Measurements from ENCODE around the gene SLAMF9. TPM values are rescaled to one million over a fixed set of nuclear protein-coding genes. Genes with fewer than 3 reads are reported as not detected.

SLAMF9 gene
- total RNA-seq, 1 experiment from 2014 or later = not detected

DNA sequence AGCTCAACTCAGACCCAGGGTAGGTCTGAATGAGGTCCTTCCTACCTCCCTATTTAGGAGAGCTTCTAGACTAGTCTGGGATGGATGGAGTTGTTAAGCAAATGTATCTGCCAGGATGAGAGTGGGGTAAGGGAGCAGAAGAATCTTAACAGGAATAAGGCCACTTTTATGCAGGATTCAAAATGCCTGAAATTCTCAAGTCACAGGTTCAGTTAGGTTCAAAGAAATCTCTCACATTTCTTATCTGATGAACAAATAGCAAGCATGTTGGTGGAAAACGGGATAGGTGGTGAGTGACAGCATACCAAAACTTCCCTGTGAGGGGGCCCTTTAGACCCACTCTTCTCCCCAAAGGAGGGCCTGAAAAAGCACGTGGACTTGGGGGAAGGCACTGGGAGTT lies 3.0 kb downstream of the SLAMF9 start (continued):
- no peak for TF ChIP-seq CBFB (CRISPR knock-in tag; IDR thresholded peaks at IDR 0.05; ENCODE audit: low read depth)
- TF ChIP-seq JAZF1 (CRISPR knock-in tag; IDR thresholded peaks at IDR 0.05) = no peak
- no peak for TF ChIP-seq FOXK1 (CRISPR knock-in tag; IDR thresholded peaks at IDR 0.05)
- TF ChIP-seq, protein P1, sequence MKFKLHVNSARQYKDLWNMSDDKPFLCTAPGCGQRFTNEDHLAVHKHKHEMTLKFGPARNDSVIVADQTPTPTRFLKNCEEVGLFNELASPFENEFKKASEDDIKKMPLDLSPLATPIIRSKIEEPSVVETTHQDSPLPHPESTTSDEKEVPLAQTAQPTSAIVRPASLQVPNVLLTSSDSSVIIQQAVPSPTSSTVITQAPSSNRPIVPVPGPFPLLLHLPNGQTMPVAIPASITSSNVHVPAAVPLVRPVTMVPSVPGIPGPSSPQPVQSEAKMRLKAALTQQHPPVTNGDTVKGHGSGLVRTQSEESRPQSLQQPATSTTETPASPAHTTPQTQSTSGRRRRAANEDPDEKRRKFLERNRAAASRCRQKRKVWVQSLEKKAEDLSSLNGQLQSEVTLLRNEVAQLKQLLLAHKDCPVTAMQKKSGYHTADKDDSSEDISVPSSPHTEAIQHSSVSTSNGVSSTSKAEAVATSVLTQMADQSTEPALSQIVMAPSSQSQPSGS (CRISPR knock-in tag; IDR thresholded peaks at IDR 0.05; ENCODE audit: borderline replicate concordance, low read depth) = no peak
- TF ChIP-seq, protein P2, sequence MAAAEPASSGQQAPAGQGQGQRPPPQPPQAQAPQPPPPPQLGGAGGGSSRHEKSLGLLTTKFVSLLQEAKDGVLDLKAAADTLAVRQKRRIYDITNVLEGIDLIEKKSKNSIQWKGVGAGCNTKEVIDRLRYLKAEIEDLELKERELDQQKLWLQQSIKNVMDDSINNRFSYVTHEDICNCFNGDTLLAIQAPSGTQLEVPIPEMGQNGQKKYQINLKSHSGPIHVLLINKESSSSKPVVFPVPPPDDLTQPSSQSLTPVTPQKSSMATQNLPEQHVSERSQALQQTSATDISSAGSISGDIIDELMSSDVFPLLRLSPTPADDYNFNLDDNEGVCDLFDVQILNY (CRISPR knock-in tag; IDR thresholded peaks at IDR 0.05) = no peak
- TF ChIP-seq SMAD4 (CRISPR knock-in tag; IDR thresholded peaks at IDR 0.05) = no peak

DNA sequence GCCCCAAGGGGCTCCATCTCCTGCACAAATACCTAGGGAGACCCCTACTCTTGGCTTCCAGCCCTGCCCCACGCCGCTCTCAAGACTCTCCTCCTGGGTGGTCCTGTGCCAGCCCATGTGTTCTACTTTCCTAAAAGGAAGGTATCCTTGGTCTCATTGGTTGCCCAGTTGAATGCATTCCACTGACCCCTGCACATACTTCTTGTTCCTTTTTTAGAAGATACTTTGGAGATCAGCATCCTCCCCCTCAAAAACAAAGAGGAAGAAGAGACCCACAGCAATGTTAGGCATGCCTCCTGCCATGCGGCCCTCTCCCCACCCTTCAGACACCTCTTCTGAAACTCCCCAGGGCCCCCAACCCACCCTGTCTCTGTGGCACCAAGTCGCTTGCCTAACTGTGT lies 4.1 kb downstream of the SLAMF9 start:
- peaks cover 5% of the 10 kb centered on the region for H3K27me3 Mint-ChIP-seq (ENCODE audit: low read depth)
- TF ChIP-seq PRRX2 (CRISPR knock-in tag; IDR thresholded peaks at IDR 0.05) (no peak), SP1 (CRISPR knock-in tag; conservative IDR thresholded peaks at IDR 0.05) (no peak), TCF7 (CRISPR knock-in tag; IDR thresholded peaks at IDR 0.05; ENCODE audit: low read depth) (no peak), ZNF263 (CRISPR knock-in tag; IDR thresholded peaks at IDR 0.05; ENCODE audit: low read depth) (no peak), ETV6 (CRISPR knock-in tag; IDR thresholded peaks at IDR 0.05) (no peak), CREB1 (CRISPR knock-in tag; IDR thresholded peaks at IDR 0.05) (no peak), IRF2 (CRISPR knock-in tag; IDR thresholded peaks at IDR 0.05; ENCODE audit: borderline replicate concordance, low read depth) (no peak), FOXP1 (CRISPR knock-in tag; IDR thresholded peaks at IDR 0.05; ENCODE audit: borderline replicate concordance) (no peak), SOX15 (CRISPR knock-in tag; IDR thresholded peaks at IDR 0.05) (no peak)
- TF ChIP-seq, protein P3, sequence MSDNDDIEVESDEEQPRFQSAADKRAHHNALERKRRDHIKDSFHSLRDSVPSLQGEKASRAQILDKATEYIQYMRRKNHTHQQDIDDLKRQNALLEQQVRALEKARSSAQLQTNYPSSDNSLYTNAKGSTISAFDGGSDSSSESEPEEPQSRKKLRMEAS (CRISPR knock-in tag; IDR thresholded peaks at IDR 0.05) = no peak
- TF ChIP-seq, protein P4, sequence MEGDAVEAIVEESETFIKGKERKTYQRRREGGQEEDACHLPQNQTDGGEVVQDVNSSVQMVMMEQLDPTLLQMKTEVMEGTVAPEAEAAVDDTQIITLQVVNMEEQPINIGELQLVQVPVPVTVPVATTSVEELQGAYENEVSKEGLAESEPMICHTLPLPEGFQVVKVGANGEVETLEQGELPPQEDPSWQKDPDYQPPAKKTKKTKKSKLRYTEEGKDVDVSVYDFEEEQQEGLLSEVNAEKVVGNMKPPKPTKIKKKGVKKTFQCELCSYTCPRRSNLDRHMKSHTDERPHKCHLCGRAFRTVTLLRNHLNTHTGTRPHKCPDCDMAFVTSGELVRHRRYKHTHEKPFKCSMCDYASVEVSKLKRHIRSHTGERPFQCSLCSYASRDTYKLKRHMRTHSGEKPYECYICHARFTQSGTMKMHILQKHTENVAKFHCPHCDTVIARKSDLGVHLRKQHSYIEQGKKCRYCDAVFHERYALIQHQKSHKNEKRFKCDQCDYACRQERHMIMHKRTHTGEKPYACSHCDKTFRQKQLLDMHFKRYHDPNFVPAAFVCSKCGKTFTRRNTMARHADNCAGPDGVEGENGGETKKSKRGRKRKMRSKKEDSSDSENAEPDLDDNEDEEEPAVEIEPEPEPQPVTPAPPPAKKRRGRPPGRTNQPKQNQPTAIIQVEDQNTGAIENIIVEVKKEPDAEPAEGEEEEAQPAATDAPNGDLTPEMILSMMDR (IDR thresholded peaks at IDR 0.05) = no peak
- TF ChIP-seq, protein P5, sequence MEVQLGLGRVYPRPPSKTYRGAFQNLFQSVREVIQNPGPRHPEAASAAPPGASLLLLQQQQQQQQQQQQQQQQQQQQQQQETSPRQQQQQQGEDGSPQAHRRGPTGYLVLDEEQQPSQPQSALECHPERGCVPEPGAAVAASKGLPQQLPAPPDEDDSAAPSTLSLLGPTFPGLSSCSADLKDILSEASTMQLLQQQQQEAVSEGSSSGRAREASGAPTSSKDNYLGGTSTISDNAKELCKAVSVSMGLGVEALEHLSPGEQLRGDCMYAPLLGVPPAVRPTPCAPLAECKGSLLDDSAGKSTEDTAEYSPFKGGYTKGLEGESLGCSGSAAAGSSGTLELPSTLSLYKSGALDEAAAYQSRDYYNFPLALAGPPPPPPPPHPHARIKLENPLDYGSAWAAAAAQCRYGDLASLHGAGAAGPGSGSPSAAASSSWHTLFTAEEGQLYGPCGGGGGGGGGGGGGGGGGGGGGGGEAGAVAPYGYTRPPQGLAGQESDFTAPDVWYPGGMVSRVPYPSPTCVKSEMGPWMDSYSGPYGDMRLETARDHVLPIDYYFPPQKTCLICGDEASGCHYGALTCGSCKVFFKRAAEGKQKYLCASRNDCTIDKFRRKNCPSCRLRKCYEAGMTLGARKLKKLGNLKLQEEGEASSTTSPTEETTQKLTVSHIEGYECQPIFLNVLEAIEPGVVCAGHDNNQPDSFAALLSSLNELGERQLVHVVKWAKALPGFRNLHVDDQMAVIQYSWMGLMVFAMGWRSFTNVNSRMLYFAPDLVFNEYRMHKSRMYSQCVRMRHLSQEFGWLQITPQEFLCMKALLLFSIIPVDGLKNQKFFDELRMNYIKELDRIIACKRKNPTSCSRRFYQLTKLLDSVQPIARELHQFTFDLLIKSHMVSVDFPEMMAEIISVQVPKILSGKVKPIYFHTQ (CRISPR knock-in tag; IDR thresholded peaks at IDR 0.05) = no peak
- ATAC-seq (no peak), DNase-seq (ENCODE audit: low spot score) (no peak)
- H3K27ac Mint-ChIP-seq = no peak overlapping the region
- H3K4me1 Mint-ChIP-seq = peaks cover 8% of the 10 kb centered on the region
- H3K4me3 Mint-ChIP-seq = no peak overlapping the region
- POLR2A ChIA-PET = no interaction called here
- no peaks in the 10 kb centered on the region for H3K36me3 Mint-ChIP-seq
- H3K9me3 Mint-ChIP-seq = no peaks in the 10 kb centered on the region
- CTCF ChIA-PET = interaction anchor here (1.3 kb wide), 1 partner anchor 58 kb away, joined by 5 read pairs; no protein-coding TSS in a partner anchor

DNA sequence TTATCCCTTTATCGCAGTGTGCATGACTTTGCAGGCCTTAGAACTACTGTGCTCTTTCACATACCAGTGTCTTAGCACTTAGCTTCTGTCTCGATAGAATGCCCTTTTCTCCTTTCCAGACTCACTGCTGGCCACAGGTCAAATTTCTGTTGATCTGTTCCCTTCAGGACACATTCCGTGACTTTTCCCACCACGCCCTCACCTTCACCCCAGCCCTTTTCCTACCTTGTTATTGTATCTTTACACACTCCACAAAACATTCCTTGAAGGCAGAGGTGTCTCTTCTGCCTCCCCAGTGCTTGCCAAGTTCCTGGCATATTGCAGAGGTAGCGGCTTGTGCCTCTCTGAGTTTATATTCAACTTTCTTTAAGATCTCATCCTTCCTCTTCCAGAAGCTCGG lies 4.9 kb downstream of the SLAMF9 start:
- H3K36me3 Mint-ChIP-seq = no peaks in the 10 kb centered on the region
- DNase-seq (ENCODE audit: low spot score) = no peak
- peaks cover 5% of the 10 kb centered on the region for H3K27me3 Mint-ChIP-seq (ENCODE audit: low read depth)
- no peak for ATAC-seq
- POLR2A ChIA-PET = no interaction called here
- H3K4me3 Mint-ChIP-seq = no peak overlapping the region
- H3K4me1 Mint-ChIP-seq = peaks cover 17% of the 10 kb centered on the region
- CTCF ChIA-PET = interaction anchor here (1.3 kb wide), 1 partner anchor 59 kb away, joined by 5 read pairs; no protein-coding TSS in a partner anchor
- 0 out of 2 replicates have a peak overlapping the region, but pooled peaks have one; percentile 27 for H3K27ac Mint-ChIP-seq
- no peaks in the 10 kb centered on the region for H3K9me3 Mint-ChIP-seq
- TF ChIP-seq, protein P6, sequence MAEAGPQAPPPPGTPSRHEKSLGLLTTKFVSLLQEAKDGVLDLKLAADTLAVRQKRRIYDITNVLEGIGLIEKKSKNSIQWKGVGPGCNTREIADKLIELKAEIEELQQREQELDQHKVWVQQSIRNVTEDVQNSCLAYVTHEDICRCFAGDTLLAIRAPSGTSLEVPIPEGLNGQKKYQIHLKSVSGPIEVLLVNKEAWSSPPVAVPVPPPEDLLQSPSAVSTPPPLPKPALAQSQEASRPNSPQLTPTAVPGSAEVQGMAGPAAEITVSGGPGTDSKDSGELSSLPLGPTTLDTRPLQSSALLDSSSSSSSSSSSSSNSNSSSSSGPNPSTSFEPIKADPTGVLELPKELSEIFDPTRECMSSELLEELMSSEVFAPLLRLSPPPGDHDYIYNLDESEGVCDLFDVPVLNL (CRISPR knock-in tag; IDR thresholded peaks at IDR 0.05; ENCODE audit: borderline replicate concordance, low read depth) = no peak
- TF ChIP-seq PRRX2 (CRISPR knock-in tag; IDR thresholded peaks at IDR 0.05) = no peak
- TF ChIP-seq GABPB1 (CRISPR knock-in tag; IDR thresholded peaks at IDR 0.05) = no peak
- TF ChIP-seq, protein P3 (CRISPR knock-in tag; IDR thresholded peaks at IDR 0.05) = no peak
- TF ChIP-seq, protein P7, sequence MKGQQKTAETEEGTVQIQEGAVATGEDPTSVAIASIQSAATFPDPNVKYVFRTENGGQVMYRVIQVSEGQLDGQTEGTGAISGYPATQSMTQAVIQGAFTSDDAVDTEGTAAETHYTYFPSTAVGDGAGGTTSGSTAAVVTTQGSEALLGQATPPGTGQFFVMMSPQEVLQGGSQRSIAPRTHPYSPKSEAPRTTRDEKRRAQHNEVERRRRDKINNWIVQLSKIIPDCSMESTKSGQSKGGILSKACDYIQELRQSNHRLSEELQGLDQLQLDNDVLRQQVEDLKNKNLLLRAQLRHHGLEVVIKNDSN (CRISPR knock-in tag; IDR thresholded peaks at IDR 0.05) = no peak
- TF ChIP-seq CBFB (CRISPR knock-in tag; IDR thresholded peaks at IDR 0.05; ENCODE audit: low read depth) = no peak
- no peak for TF ChIP-seq ZNF219 (CRISPR knock-in tag; IDR thresholded peaks at IDR 0.05; ENCODE audit: borderline replicate concordance)
- TF ChIP-seq, protein P8, sequence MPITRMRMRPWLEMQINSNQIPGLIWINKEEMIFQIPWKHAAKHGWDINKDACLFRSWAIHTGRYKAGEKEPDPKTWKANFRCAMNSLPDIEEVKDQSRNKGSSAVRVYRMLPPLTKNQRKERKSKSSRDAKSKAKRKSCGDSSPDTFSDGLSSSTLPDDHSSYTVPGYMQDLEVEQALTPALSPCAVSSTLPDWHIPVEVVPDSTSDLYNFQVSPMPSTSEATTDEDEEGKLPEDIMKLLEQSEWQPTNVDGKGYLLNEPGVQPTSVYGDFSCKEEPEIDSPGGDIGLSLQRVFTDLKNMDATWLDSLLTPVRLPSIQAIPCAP (CRISPR knock-in tag; IDR thresholded peaks at IDR 0.05) = no peak
- TF ChIP-seq SOX15 (CRISPR knock-in tag; IDR thresholded peaks at IDR 0.05) = no peak
- TF ChIP-seq ZNF317 (CRISPR knock-in tag; IDR thresholded peaks at IDR 0.05; ENCODE audit: borderline replicate concordance, low read depth) = no peak
